WTC11 (cell line): ENCODE measurements around the gene MGAT4D. TPM values are rescaled to one million over a fixed set of nuclear protein-coding genes. Genes with fewer than 3 reads are reported as not detected.

Source experiments
- ATAC-seq: fragments of 200-7000 bp; cut with Tn5 transposase; 2 replicates; pipeline ENCODE4 v1.10.0; 2021; ENCODE audit warnings: mild to moderate bottlenecking, moderate library complexity
- CTCF ChIA-PET: fragments of 300-600 bp; sonication (Branson Sonifier 250); formaldehyde crosslinking; loops from one replicate; lab custom pipeline; 2021; ENCODE audit warnings: antibody characterized with exemption; lab: Charles Lee
- POLR2A ChIA-PET: fragments of 350-600 bp; sonication (Branson Sonifier 250); formaldehyde crosslinking; loops from one replicate; lab custom pipeline; 2021; ENCODE audit warnings: antibody characterized with exemption; lab: Charles Lee
- DNase-seq: peaks from one replicate; pipeline ENCODE4 v3.0.0; 2021; ENCODE audit warnings: low spot score
- H3K27ac Mint-ChIP-seq: 2 replicates; pipeline ENCODE4 v1.8.0; 2021; ENCODE audit warnings: mixed read lengths
- H3K27me3 Mint-ChIP-seq: 2 replicates; pipeline ENCODE4 v1.8.0; 2021; ENCODE audit warnings: low read depth, mild to moderate bottlenecking, moderate library complexity, mixed read lengths
- H3K36me3 Mint-ChIP-seq: 2 replicates; pipeline ENCODE4 v1.8.0; 2021; ENCODE audit warnings: mixed read lengths
- H3K4me1 Mint-ChIP-seq: 2 replicates; pipeline ENCODE4 v1.8.0; 2022; ENCODE audit warnings: mixed read lengths
- H3K4me3 Mint-ChIP-seq: 2 replicates; pipeline ENCODE4 v1.8.0; 2021; ENCODE audit warnings: mild to moderate bottlenecking, moderate library complexity, mixed read lengths
- H3K9me3 Mint-ChIP-seq: 2 replicates; pipeline ENCODE4 v1.8.0; 2021; ENCODE audit warnings: mixed read lengths
- ATF6 ChIP-seq: sonication (generic); formaldehyde crosslinking; IDR thresholded peaks from 2 replicates; pipeline ENCODE4 v1.8.1; 2023; ENCODE audit warnings: mild to moderate bottlenecking, missing genetic modification reagents
- CREB1 ChIP-seq: sonication (generic); formaldehyde crosslinking; IDR thresholded peaks from 2 replicates; pipeline ENCODE4 v1.8.0; 2023; ENCODE audit warnings: mild to moderate bottlenecking, missing genetic modification reagents
- ESRRA ChIP-seq: sonication (generic); formaldehyde crosslinking; IDR thresholded peaks from 2 replicates; pipeline ENCODE4 v1.8.1; 2022; ENCODE audit warnings: mild to moderate bottlenecking, missing genetic modification reagents, borderline replicate concordance
- FOXJ3 ChIP-seq: sonication (generic); formaldehyde crosslinking; IDR thresholded peaks from 2 replicates; pipeline ENCODE4 v1.9.0; 2021; ENCODE audit warnings: missing genetic modification reagents, mild to moderate bottlenecking, borderline replicate concordance
- GABPB1 ChIP-seq: sonication (generic); formaldehyde crosslinking; IDR thresholded peaks from 2 replicates; pipeline ENCODE4 v1.8.1; 2023; ENCODE audit warnings: mild to moderate bottlenecking, missing genetic modification reagents
- GTF2I ChIP-seq: fragments of 250-450 bp; sonication (Bioruptor Pico); conservative IDR thresholded peaks from 2 replicates; pipeline ENCODE4 v1.4.0; 2021; ENCODE audit warnings: mild to moderate bottlenecking
- HMGA2 ChIP-seq: fragments of 250-450 bp; sonication (Bioruptor Pico); IDR thresholded peaks from 2 replicates; pipeline ENCODE4 v1.4.0; 2021; ENCODE audit warnings: mild to moderate bottlenecking, moderate library complexity
- IRF2 ChIP-seq: sonication (generic); formaldehyde crosslinking; IDR thresholded peaks from 2 replicates; pipeline ENCODE4 v1.8.0; 2022; ENCODE audit warnings: low read depth, missing genetic modification reagents, borderline replicate concordance
- JAZF1 ChIP-seq: fragments of 250-450 bp; sonication (Bioruptor Pico); IDR thresholded peaks from 2 replicates; pipeline ENCODE4 v1.9.0; 2021; ENCODE audit warnings: moderate library complexity, mild to moderate bottlenecking, inconsistent platforms
- KAT7 ChIP-seq: sonication (generic); formaldehyde crosslinking; IDR thresholded peaks from 2 replicates; pipeline ENCODE4 v1.8.1; 2023; ENCODE audit warnings: missing genetic modification reagents, mild to moderate bottlenecking, borderline replicate concordance
- SMAD4 ChIP-seq: sonication (generic); formaldehyde crosslinking; IDR thresholded peaks from 2 replicates; pipeline ENCODE4 v1.8.0; 2022; ENCODE audit warnings: mild to moderate bottlenecking, missing genetic modification reagents
- SP1 ChIP-seq: sonication (generic); formaldehyde crosslinking; conservative IDR thresholded peaks from 2 replicates; pipeline ENCODE4 v1.8.1; 2022; ENCODE audit warnings: missing genetic modification reagents
- TCF7 ChIP-seq: sonication (generic); formaldehyde crosslinking; IDR thresholded peaks from 2 replicates; pipeline ENCODE4 v1.8.0; 2022; ENCODE audit warnings: mild to moderate bottlenecking, low read depth, missing genetic modification reagents, moderate library complexity
- ZNF121 ChIP-seq: sonication (generic); formaldehyde crosslinking; IDR thresholded peaks from 2 replicates; pipeline ENCODE4 v1.8.0; 2023; ENCODE audit warnings: missing genetic modification reagents
- ZNF219 ChIP-seq: sonication (generic); formaldehyde crosslinking; IDR thresholded peaks from 2 replicates; pipeline ENCODE4 v1.8.0; 2023; ENCODE audit warnings: missing genetic modification reagents, mild to moderate bottlenecking, borderline replicate concordance
- ZNF396 ChIP-seq: fragments of 250-450 bp; sonication (Bioruptor Pico); IDR thresholded peaks from 2 replicates; pipeline ENCODE4 v1.8.0; 2021; ENCODE audit warnings: mild to moderate bottlenecking, moderate library complexity, borderline replicate concordance
- total RNA-seq: library from RNA; stranded (reverse); gene quantifications from 3 replicates; pipeline ENCODE4 v1.2.3, GENCODE V29; 2021
- TF ChIP-seq, protein P1 (sequence below): fragments of 250-450 bp; sonication (Bioruptor Pico); IDR thresholded peaks from 2 replicates; pipeline ENCODE4 v1.9.0; 2021; ENCODE audit warnings: moderate library complexity, mild to moderate bottlenecking, inconsistent platforms, borderline replicate concordance
- TF ChIP-seq, protein P2 (sequence below): fragments of 250-450 bp; sonication (Bioruptor Pico); IDR thresholded peaks from 2 replicates; pipeline ENCODE4 v1.8.0; 2021; ENCODE audit warnings: mild to moderate bottlenecking
- TF ChIP-seq, protein P3 (sequence below): sonication (generic); formaldehyde crosslinking; IDR thresholded peaks from 2 replicates; pipeline ENCODE4 v1.8.0; 2023; ENCODE audit warnings: missing genetic modification reagents, mild to moderate bottlenecking, borderline replicate concordance
- TF ChIP-seq, protein P4 (sequence below): sonication (generic); formaldehyde crosslinking; IDR thresholded peaks from 2 replicates; pipeline ENCODE4 v1.8.1; 2023; ENCODE audit warnings: mild to moderate bottlenecking, missing genetic modification reagents, moderate library complexity
- TF ChIP-seq, protein P5 (sequence below): sonication (generic); formaldehyde crosslinking; IDR thresholded peaks from 2 replicates; pipeline ENCODE4 v1.8.1; 2022; ENCODE audit warnings: low read depth, mild to moderate bottlenecking, moderate library complexity, missing genetic modification reagents, borderline replicate concordance

MGAT4D gene
- total RNA-seq, 1 experiment from 2014 or later = not detected

GRCh38 chr4:140529434-140529833 is 31.3 kb upstream of the MGAT4D start:
- no peaks in the 10 kb centered on the region for H3K9me3 Mint-ChIP-seq
- no peak for ATAC-seq
- no peaks in the 10 kb centered on the region for H3K27me3 Mint-ChIP-seq
- H3K4me3 Mint-ChIP-seq = no peak overlapping the region
- H3K27ac Mint-ChIP-seq = no peak overlapping the region
- CTCF ChIA-PET = no interaction called here
- peaks cover 12% of the 10 kb centered on the region for H3K36me3 Mint-ChIP-seq
- TF ChIP-seq ZNF219 (CRISPR knock-in tag) = no peak
- TF ChIP-seq FOXJ3 (CRISPR knock-in tag) = no peak
- no peak for TF ChIP-seq ZNF396 (CRISPR knock-in tag)
- no peak for TF ChIP-seq IRF2
- TF ChIP-seq CREB1 (CRISPR knock-in tag) = no peak
- TF ChIP-seq JAZF1 (CRISPR knock-in tag) = no peak
- POLR2A ChIA-PET = no interaction called here
- H3K4me1 Mint-ChIP-seq = peaks cover 9% of the 10 kb centered on the region
- DNase-seq = no peak

DNA sequence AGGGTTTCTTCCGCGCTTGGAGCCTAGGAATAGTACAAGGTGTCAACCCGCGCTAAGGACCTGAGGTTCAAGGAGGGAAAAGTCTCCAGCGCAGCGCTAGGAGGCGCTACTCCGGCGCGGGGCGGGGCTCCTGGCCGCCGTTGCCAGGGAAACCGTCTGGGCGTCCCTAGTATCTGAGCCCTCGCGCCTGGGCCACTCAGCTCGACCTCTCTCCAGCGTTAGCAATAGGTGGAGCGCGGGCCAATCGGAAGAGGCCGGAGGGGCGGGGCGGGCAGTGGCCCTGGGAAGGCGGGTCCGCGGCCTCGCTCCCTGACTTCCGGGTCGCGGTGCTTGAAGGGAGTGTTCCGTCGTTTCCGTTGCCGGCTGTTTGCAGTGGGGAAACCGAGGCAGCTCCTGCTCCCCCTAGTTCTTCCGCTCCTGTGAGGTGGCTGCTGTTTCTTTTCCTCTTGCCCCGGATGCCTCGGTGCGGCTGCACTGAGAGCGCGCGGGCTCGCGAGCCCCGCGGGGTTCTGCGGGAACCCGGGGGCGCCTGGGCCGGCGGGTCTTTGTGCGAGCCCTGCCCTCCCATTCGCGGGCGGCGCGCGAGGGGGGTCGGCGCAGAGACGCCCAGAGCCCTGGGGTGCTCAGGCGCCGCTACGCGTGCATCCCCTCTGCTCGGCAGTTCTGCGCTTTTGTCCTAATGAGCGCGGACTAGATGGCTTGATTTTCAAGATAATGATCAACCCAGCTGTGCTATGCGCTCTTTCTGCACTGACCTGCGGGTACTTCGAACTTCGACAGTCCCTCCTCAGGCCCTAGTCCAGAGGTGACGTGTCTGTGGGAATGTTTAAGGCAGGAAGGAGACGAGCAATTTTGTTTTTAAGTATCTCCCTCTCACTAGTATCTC is 26.0 kb upstream of the MGAT4D start, which contains the start of gene ELMOD2:
ELMOD2 (plus strand) TSS at position 312 of the 886 bp plus-strand sequence. CDS start 1,261 bp downstream, outside the sequence.
- peaks cover 28% of the 10 kb centered on the region for H3K27me3 Mint-ChIP-seq
- POLR2A ChIA-PET = interaction anchor here (0.7 to 1.1 kb wide), 3 partner anchors 41 to 151 kb away, joined by 3 to 4 read pairs (median 4); partner anchors contain the start of gene SCOC
- H3K9me3 Mint-ChIP-seq = peaks cover 4% of the 10 kb centered on the region; the same call in 1 of the 2 replicates
- CTCF ChIA-PET = interaction anchor here (0.5 to 1.5 kb wide), 22 partner anchors 9 to 434 kb away, joined by 3 to 14 read pairs (median 3); partner anchors contain the start of genes CLGN, MGAT4D, SCOC and TBC1D9
- peak within 1 kb of the TSS; percentile 86 for H3K4me3 Mint-ChIP-seq
- peak; percentile 100 for ATAC-seq
- H3K27ac Mint-ChIP-seq = peak within 1 kb of the TSS; percentile 74
- peaks cover 9% of the 10 kb centered on the region for H3K4me1 Mint-ChIP-seq
- peaks cover 12% of the 10 kb centered on the region for H3K36me3 Mint-ChIP-seq
- DNase-seq = peak; percentile 98
- TF ChIP-seq TCF7 (no peak), GABPB1 (CRISPR knock-in tag) (peak; percentile 57; the same call in 1 of the 2 replicates), FOXJ3 (CRISPR knock-in tag) (no peak), KAT7 (CRISPR knock-in tag) (no peak), SP1 (CRISPR knock-in tag) (peak; percentile 84), ZNF121 (CRISPR knock-in tag) (no peak), HMGA2 (no peak), ESRRA (CRISPR knock-in tag) (no peak), SMAD4 (no peak), GTF2I (no peak), ATF6 (CRISPR knock-in tag) (no peak)
- TF ChIP-seq, protein P1, sequence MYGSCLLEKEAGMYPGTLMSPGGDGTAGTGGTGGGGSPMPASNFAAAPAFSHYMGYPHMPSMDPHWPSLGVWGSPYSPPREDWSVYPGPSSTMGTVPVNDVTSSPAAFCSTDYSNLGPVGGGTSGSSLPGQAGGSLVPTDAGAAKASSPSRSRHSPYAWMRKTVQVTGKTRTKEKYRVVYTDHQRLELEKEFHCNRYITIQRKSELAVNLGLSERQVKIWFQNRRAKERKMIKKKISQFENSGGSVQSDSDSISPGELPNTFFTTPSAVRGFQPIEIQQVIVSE (CRISPR knock-in tag) = no peak
- TF ChIP-seq, protein P2, sequence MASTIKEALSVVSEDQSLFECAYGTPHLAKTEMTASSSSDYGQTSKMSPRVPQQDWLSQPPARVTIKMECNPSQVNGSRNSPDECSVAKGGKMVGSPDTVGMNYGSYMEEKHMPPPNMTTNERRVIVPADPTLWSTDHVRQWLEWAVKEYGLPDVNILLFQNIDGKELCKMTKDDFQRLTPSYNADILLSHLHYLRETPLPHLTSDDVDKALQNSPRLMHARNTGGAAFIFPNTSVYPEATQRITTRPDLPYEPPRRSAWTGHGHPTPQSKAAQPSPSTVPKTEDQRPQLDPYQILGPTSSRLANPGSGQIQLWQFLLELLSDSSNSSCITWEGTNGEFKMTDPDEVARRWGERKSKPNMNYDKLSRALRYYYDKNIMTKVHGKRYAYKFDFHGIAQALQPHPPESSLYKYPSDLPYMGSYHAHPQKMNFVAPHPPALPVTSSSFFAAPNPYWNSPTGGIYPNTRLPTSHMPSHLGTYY (CRISPR knock-in tag) = no peak
- TF ChIP-seq, protein P3, sequence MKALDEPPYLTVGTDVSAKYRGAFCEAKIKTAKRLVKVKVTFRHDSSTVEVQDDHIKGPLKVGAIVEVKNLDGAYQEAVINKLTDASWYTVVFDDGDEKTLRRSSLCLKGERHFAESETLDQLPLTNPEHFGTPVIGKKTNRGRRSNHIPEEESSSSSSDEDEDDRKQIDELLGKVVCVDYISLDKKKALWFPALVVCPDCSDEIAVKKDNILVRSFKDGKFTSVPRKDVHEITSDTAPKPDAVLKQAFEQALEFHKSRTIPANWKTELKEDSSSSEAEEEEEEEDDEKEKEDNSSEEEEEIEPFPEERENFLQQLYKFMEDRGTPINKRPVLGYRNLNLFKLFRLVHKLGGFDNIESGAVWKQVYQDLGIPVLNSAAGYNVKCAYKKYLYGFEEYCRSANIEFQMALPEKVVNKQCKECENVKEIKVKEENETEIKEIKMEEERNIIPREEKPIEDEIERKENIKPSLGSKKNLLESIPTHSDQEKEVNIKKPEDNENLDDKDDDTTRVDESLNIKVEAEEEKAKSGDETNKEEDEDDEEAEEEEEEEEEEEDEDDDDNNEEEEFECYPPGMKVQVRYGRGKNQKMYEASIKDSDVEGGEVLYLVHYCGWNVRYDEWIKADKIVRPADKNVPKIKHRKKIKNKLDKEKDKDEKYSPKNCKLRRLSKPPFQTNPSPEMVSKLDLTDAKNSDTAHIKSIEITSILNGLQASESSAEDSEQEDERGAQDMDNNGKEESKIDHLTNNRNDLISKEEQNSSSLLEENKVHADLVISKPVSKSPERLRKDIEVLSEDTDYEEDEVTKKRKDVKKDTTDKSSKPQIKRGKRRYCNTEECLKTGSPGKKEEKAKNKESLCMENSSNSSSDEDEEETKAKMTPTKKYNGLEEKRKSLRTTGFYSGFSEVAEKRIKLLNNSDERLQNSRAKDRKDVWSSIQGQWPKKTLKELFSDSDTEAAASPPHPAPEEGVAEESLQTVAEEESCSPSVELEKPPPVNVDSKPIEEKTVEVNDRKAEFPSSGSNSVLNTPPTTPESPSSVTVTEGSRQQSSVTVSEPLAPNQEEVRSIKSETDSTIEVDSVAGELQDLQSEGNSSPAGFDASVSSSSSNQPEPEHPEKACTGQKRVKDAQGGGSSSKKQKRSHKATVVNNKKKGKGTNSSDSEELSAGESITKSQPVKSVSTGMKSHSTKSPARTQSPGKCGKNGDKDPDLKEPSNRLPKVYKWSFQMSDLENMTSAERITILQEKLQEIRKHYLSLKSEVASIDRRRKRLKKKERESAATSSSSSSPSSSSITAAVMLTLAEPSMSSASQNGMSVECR (CRISPR knock-in tag) = no peak
- TF ChIP-seq, protein P4, sequence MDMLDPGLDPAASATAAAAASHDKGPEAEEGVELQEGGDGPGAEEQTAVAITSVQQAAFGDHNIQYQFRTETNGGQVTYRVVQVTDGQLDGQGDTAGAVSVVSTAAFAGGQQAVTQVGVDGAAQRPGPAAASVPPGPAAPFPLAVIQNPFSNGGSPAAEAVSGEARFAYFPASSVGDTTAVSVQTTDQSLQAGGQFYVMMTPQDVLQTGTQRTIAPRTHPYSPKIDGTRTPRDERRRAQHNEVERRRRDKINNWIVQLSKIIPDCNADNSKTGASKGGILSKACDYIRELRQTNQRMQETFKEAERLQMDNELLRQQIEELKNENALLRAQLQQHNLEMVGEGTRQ (CRISPR knock-in tag) = no peak
- TF ChIP-seq, protein P5, sequence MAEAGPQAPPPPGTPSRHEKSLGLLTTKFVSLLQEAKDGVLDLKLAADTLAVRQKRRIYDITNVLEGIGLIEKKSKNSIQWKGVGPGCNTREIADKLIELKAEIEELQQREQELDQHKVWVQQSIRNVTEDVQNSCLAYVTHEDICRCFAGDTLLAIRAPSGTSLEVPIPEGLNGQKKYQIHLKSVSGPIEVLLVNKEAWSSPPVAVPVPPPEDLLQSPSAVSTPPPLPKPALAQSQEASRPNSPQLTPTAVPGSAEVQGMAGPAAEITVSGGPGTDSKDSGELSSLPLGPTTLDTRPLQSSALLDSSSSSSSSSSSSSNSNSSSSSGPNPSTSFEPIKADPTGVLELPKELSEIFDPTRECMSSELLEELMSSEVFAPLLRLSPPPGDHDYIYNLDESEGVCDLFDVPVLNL (CRISPR knock-in tag) = no peak
